Right renal cortex interstitium (tissue), 3 donors: Measurements from ENCODE around the gene GDF15. TPM values are rescaled to one million over a fixed set of nuclear protein-coding genes. Genes with fewer than 3 reads are reported as not detected.
A peak's percentile ranks its signal among the peaks of the same experiment; 100 is the strongest.

Source experiments
- DNase-seq, 3 donors: peaks; one replicate each; pipeline ENCODE4 v3.0.0-alpha.2; 2013; ENCODE audit warnings: low read depth in 3 of 3, low spot score in 2 of 3
- polyA plus RNA-seq, 3 donors: library from polyadenylated mRNA; unstranded; fragments of 120-200 nt; gene quantifications; one replicate each; pipeline ENCODE4 v1.2.1, GENCODE V29; 2013; ENCODE audit not compliant: insufficient read length in 3 of 3

Gene GDF15
- polyA plus RNA-seq, 3 donors = 2.6 to 5.2 (median 3.2) TPM

DNA sequence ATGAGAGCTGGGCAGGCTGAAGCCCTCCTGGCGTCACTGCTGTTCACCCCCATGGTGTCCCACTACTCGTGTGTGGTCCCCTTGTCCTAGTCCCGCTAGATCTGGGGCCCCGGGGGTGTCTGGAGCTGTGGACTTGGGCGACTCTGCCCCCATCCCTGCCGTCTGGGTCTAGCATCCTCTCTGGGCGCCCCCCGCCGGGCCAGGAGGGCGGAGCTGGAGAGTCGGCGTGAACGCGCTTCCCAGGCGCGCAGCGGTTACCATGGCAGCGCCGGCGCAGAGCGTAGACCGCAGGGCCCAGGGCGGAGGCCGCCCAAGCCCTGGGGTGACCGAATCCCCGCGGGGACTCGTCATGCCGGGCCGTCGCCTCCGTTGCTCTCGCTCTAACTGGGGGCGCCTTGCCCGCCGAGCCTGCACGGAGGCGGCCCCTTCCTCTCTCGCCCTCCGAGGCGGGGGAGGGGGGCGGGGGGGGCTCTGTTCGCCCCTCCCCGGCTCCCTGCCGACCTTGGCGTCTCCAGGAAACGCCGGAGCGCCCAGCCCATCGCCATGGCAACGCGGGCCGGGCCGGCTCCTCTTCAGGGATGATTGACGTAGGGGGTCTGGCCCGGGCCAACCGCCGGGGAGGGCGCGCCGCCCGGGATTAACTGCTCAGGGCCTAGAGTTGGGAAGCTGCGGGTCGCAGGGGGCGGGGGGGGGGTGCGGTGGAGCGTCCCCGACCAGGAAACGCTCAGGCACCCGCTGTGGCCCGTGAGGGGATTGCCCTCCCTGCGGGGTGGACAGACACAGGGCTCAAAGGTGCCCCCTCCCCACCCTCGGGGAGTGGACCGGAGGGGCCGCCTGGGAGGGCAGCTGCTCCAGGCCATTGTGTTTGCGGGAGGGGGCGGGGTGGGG lies 43.1 kb downstream of the GDF15 start:
- no peak for DNase-seq

DNA sequence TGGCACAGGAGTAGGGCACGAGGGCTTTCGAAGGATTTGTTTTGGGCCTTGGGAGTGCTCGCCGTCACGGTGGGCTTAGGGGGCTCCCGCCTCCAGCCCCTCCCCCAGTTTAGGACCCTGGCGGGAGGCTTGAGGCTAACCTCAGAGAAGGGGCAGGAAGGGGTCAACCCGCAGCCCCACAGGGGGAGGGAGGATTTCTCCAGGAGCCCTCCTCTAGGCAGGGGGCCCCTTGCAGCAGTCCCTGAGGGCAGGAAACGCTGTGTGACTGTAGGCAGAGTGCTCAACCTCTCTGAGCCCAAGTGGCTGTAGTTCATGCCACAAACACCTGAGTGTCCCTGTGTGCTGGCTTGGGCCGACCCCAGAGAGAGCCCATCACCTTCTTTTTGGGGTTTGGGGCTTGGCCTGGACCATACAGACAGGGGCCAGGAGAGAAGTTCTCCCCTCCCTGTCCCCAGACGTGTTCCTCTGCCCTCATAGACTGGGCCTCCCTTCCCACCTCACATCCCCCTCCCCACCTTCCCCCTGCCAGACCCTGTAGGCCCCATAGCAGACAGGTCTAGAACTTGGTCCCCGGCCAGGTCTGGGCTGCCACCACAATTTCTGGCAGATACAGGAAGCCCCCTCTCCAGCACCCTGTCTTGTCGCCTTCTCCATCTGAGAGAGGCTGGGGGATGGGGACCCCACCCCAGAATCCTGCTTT lies 43.9 kb downstream of the GDF15 start:
- no peak for DNase-seq

DNA sequence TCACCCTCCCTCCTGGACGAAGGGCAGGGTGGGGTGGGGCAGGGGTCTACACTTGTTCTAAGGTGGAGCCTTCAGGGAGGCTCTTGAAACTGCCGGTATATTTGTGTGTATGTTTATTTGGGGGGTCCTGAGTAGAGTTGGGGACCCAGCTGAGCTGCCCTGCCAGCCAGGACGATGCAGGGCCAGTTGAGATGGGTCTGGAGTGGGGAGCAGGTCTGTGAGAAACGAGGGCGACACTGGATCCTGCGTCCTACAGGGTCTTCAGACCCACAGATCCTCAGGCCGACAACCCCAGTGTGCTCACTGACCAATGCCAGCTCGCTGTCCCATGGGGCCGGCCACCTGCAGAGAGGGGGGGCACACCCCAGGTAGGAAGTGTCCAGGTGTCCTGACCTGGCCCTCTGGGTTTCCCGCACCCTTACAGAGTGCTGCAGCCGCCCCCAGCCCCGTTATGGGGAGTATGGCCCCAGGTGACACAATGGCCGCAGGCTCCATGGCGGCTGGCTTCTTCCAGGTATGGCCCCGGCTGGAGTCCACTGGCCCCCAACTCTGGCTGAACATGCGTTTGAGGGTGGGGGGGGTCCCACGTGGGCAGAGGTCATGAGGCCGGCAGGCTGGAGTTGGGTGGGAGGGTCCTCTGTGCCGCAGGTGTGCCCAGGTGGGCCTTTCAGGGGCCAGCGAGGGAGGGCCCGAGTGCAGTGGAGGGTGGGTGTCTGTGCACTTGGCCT lies 44.6 kb downstream of the GDF15 start:
- no peak for DNase-seq

DNA sequence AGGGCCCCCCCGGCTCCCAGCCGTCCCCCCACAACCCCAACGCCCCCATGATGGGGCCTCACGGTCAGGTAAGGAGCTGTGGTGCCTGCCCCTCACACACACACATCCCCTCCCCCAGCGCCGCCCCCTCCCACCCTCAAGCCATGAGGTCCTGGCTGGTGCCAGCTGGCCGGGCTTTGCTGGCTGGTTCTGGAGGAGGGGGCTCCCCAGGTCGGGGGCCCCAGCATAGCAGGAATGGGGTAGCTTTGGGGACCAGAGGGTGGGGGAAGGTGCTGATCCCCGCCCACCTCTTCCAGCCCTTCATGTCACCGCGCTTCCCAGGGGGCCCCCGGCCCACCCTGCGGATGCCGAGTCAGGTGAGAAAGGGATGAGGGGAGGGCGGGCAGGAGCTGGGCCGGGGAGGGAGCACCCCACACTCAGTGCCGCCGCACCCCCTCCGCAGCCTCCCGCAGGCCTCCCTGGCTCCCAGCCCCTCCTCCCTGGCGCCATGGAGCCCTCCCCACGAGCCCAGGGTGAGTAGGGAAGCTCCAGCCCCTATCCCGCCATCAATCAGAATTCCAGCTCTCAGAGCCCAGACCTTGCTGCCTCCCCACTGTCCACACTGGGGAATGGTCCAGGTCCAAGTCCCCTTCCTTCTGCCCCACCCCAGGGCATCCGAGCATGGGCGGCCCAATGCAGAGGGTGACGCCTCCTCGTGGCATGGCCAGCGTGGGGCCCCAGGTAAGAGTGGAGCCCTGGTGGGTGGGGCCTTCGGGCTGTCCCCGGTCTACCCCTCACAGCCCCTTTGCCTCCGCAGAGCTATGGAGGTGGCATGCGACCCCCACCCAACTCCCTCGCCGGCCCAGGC lies 45.6 kb downstream of the GDF15 start:
- DNase-seq = no peak

DNA sequence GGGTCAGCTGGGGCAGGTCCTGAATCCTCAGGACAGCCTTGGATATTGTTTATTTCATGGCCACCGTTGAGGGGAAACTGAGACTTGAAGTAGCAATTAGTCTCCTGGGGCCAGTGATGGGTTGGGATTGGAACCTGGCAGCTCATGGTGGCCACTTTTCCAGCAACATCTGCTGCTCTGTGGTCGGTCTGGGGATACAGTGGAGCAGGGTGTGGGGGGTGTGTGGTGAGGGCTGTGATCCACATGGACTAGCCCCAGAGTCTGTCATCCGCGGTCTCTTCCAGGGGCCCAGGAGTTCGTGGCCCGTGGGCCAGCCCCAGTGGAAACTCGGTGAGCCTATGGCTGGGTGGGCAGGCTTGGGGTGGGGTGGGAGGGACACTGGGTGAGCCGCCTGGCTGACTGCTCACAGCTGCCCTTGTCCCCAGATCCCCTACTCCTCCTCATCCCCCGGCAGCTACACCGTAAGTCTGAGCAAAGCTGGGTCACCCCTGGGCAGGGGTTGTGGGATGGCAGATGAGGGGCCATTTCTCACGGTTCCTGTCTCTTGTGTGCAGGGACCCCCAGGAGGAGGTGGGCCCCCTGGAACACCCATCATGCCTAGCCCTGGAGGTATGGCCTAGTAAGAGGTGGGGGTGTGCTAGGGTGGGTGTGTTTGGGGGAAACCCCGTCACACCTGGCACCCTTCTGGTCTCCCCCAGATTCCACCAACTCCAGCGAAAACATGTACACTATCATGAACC lies 46.5 kb downstream of the GDF15 start:
- no peak for DNase-seq

DNA sequence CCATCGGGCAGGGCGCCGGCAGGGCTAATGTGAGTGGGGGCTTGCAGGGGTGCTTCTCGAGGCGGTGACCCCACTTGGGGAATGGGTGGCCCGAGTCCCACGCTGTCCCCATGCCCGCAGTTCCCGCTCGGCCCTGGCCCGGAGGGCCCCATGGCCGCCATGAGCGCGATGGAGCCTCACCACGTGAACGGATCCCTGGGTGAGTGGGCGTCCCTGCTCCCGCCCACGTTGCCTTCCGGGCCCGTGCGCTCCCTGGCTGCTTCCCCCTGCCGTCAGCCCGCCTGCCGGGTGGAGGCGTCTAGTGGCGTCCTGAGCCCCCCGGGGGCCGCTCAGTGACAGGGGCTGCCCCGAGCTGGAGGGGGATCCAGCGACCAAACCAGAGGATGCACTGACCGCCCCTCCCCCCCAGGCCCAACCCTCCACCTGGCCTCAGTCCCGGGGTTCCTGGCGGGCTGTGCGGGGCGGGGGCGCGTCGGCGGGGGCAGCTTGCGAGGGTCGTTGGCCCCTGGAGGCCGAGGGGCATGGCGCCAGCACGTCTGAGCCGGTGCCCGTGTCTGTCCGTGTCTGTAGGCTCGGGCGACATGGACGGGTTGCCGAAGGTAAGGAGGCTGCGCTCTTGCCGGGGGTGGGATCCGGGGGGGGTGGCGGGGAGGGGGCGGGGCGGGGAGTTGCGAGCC lies 47.2 kb downstream of the GDF15 start:
- no peak for DNase-seq

DNA sequence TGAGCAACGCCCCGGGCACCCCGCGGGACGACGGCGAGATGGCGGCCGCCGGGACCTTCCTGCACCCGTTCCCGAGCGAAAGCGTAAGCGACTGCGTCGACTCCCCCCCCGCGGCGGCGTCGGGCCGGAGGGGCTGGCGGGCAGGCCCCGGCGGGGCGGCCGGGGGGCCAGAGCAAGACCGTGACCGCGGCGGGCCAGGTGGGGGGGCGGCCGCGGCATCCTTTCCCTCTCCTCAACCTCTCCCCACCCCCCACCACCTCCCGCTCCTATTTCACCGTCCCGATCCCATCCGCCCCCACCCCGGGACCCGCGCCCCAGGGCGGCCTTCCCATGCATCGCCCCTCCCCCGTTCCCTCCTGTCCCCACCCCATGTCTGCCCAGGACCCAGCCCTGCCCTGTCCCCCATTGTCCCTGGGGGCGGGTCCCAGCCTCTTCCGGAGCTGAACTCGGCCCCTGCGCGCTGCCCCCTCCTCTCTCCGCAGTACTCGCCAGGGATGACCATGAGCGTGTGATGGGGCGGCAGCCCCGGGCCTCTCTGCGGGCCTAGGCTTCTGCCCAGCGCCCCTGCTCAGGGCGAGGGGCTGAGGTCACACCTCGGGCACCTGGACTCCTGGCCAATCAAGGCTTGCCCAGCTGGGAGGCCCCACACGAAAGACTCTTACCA lies 47.9 kb downstream of the GDF15 start:
- no peak for DNase-seq

DNA sequence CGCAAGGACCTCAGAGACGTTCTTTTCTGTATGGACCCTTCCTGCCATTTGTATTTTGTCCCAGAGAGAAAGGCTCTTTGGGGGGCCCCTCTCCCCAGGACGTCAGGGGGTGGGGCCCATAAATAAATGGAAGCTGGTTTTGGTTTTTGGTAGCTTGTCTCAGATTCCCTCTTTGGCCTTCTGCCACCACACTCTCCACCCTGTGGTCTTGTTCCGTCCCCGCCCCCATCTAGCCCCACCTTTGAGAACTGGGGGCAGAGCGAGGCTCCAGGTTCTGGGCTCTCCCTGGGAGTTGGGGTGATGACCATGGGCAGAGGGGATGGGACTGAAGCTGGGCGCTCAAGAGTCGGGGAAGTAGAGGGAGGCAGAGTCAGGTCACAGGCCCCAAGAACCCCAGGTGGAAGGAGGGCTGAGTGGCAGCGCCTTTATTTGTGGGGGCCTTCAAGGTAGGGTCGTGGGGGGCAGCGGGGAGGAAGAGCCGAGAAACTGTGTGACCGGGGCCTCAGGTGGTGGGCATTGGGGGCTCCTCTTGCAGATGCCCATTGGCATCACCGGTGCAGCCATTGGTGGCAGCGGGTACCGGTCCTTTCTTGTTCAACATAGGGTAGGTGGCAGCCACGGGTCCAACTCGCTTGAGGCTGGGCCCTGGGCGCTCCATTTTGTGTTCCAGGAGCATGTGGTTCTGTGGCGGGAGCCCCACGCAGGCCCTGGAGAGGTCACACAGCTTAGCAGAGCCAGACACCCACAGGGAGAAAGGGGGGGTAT lies 48.6 kb downstream of the GDF15 start:
- DNase-seq = no peak

DNA sequence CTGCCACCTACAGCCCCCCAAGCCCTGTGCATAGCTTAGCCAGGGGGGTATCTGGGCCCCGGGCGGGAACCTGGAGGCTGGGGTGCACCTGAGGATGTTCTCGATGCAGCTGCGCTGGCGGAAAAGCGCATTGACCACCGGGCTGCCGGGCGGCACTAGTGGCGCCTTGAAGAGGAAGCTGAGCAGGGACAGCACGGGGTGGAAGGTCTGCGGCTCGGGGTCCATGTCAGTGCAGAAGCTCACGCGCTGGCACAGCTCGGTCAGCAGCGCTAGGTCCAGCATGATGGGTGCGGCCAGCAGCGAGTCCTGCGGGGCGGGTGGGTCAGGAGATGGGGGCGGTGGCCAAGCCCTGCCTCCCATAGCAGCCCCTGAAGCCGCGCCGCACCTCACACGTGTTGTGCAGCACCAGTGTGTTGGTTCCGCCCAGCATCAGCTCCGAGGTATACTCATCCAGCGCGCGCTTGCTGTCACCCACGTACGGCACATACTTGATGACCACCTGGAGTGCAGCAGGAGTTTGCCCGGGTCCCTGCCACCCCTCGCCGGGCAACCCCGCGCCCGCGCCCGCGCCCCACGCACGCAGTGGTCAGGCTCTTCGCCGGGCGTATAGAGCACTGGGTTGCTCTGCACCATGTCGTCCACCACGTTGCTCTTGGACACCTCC lies 49.4 kb downstream of the GDF15 start:
- no peak for DNase-seq

DNA sequence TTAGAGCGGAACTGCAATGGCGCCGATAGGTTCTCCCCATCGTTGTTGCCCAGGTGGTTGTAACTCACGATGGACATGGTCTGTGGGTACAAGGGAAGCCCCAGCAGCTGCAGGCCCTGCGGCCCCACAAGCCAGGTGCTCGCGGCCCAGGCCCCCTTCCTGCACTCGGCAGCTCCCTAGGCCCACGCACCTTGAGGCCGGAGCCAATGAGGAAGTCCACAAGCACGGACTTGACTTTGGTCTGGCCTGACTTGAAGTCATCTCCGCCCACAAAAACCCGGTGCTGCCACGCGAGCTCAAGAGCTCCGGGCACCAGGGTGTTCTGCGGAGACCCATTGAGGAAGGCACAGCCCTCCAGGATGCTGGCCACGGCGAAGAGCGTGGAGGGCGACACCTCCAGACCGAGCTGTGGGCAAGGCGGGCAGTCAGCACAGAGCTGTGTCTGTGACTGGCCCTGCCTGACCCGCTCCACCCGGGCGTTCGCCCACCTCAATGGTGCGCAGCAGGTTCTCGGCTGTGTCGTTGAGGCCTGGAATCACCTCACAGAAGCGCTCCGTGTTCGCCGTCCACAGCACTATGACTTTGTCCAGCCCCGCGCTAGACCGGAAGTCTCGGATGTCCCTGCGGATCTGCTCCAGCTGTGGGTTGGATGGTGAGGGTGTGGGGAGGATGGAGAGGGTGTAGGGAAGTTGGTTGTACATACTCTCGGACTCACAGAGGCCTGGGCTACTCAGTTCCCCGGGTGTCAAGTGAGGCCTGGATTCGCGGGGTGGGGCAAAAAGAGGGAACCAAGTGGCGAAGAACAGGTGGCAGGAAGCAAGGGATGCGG lies 50.1 kb downstream of the GDF15 start:
- no peak for DNase-seq

DNA sequence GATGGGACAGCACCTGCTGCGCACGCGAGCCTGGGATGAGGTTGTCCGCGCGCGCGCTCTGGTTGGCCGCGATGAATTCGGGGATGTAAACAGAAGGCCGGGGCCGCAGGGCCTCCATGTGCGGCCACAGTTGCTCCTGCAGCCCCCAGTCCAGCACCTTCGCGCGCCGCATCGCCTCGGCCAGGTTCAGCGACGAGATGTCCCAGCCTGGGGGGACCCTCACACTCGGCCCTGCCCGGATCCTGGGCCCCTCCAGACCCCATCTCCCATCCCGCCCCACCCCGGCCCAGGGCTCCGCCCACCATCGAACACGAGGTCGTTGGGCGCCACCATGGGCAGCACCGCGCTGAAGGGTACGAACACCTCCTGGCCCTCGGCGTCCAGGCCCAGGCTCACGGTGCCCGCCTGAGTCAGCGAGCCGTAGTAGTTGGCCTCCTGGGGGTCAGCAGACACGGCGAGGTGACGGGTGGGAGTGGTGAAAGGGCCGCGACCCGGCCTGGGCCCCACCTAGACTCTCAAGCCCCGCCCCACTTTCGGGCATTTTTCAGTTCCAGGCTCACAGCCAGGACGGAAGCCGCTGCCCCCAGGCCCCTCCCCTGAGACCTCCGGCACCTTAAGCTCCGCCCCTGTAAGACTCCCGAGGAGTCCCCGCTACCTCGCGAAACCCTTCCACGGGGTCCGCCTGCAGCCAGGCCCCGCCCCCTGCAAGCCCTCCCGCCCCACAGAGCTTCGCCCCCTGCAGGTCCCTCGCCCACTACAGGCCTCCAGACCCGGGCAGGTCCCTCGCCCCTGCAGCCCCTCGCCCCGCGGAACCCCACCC lies 50.9 kb downstream of the GDF15 start:
- peak in 1 of 3 donors; percentile 85 for DNase-seq

DNA sequence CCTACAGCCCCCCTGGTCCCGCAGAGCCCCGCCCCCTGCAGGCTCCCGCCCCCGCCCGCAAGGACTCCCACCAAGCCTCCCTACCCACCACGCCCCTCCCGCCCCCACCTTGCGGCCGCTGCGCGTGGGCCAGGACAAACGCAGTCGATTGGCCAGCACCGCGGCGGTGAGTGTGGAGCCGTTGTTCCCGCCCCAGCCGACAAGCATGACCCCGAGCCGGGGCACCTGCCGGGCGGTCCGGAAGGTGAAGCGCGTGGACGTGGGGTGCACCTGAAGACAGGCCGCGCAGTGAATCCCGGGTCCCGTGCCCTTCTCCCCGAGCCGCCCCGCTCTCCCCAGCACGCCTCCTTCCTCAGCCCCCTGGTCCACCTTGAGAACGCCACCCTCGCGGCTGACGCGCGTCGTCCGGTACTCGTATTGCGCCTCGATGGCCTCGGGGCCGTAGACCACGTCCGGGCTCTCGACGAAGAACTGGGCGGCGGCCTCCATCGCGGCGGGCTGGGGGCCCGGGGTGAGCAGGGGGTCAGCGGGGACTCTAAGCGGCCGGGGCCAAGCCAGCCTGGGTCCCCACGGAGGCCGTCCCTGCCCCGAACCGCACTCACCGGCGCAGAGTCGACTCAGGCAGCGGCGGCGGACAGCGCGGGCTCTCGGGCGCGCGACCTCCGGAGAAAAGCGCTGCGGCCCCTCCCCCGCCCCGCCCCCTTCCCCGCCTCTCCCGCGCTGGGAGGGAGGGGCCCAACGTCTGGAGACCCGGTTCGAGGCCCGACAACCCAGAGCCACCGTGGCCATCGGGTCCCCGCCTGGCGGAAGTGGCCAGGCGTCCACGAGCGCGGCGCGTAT lies 51.8 kb downstream of the GDF15 start, which contains the start of gene ISYNA1:
Gene ISYNA1, minus strand, starts transcription at position 643 of the 840 bp plus-strand sequence. Its CDS starts 154 bp downstream, at position 489.
- no peak for DNase-seq

DNA sequence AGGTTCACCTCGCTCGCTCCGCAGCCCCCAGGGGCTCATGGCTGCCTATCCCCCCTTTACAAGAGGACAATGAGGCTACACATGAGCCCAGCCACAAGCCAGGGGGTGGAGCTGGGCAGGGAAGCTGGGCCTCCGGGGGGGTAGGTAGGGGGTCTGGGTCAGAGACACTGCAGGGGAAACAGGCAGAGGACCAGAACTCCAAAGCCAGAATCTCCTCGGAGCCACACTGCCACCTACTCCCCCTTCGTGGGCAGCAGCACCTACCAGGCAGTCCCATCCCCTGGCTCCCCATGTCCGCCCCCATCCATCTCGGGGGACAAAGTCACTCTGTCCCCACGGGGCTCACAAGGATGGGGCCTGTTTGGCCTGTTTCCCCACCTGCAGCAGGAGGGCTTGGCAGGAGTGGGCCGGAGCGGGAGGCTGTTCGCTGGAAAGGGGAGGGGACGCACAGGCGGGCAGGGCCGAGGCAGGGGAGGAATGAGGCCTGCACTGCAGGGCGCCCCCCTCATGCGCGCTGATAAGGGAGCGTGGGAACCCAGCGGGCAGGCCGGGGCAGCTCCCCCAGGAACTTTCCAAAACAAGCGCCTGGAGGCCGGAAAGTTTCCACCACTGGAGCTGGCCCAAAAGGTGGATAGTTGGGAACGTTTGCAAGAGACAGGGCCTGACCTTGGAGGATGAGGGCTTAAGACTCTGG lies 52.5 kb downstream of the GDF15 start:
- DNase-seq = no peak
